Measurements from ENCODE around the gene UROC1.

- no peak for TF ChIP-seq POLR2AphosphoS5 (IDR thresholded peaks at IDR 0.05; ENCODE audit: low read depth)
- TF ChIP-seq CTCF (conservative IDR thresholded peaks at IDR 0.05; ENCODE audit: low read depth in 2 of 2) = no peak
- TF ChIP-seq ZNF331 (CRISPR knock-in tag; IDR thresholded peaks at IDR 0.05; ENCODE audit: low read depth) = no peak
- no peak for TF ChIP-seq EZH2 (IDR thresholded peaks at IDR 0.05; ENCODE audit: low read depth, unreplicated experiment)
These were observed 18.2 kb downstream of the UROC1 start for GRCh38 chr3:126499401-126499800.
